C1 segment of cervical spinal cord (tissue), 14 donors: ENCODE measurements around the gene DCDC2C.

Experiments
- DNase-seq, 14 donors: peaks; one replicate each; lab custom pipeline; 2025; lab: John Stamatoyannopoulos, UW

The DCDC2C gene

GRCh38 chr2:3709225-3709624 lies 5.8 kb downstream of the DCDC2C start:
- no peak for DNase-seq

GRCh38 chr2:3712424-3712823 lies 9.0 kb downstream of the DCDC2C start:
- DNase-seq: no peak

DNA sequence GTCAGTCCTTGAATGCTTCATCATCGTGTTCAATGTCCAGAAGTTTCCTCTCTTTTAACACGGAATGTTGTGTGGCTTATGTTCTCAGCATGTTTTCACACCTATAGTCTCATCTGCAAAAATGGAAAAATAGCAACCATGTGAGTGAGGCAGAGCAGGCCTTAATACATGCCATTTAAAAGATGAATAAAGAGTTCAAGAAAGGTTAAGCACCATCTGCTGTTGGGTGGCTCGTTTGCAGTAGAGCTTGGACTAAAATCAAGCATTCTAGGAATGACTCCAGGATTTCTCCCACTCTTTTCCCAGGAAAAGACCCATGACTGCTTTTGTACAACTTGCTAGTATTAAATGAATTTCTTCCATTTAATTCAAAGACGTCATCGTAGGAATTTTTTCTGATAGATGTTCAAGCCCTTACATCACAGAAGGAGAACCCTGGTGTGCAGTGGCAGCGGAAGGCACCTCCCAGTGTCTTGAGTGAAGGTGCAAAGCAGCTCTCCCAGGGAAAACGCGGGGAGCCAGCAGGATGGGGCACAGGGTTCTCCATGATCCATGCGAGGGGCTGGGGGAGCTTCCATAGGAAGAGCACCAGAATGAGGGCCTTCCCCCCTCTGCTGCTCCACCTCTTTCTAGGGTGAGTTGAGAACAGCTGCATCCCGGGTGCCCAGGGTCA lies 9.6 kb downstream of the DCDC2C start:
- DNase-seq: no peak

GRCh38 chr2:3718679-3719078 lies 15.3 kb downstream of the DCDC2C start:
- DNase-seq: no peak

- DNase-seq: no peak
These were observed 21.6 kb downstream of the DCDC2C start for GRCh38 chr2:3725002-3725401.

DNA sequence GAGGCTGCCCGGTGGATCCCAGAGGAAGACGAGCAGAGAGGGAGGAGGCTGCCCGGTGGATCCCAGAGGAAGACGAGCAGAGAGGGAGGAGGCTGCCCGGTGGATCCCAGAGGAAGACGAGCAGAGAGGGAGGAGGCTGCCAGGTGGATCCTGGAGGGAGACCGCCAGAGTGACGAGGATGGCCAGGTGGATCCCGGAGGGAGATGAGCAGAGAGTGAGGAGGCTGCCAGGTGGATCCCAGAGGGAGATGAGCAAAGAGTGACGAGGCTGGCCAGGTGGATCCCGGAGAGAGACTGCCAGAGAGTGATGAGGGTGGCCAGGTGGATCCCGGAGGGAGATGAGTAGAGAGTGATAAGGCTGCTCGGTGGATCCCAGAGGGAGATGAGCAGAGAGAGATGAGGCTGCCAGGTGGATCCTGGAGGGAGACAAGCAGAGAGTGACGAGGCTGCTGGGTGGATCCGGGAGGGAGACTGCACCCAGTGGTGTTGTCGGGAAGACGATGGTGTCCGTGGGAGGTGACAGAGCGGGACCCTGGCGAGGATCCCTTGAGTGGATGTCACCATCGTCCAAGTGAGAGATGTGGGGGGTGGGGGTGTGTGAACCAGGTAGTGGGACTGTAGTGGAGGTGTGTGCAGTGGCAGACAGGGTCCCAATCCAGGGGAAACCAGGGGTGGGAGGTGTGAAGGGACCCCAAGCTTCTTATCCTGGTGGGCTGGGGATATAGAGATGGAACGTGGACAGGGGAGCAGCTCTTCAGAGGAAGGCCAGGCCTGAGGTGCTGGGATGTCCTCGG lies 22.3 kb downstream of the DCDC2C start:
- no peak for DNase-seq

DNA sequence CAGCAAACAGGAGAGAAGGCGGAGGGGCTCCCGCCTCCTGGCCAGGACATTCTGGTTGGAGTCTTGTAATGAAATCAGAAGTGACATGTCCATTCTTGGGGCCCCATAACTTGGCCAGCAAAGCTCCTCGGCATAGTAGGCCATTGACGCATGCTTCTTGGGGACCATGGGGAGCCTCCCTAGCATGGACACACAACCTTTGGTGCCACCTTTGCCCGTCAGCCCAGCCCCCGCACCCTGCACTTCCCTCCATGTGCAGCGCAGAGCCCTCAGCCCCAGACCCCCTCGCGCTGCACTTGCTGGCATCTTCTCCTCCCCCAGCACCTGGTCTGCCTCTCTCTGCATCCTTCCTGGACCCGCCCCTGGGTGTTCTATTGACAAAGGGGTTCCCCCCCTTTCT lies 23.1 kb downstream of the DCDC2C start:
- no peak for DNase-seq

GRCh38 chr2:3727397-3728045 lies 24.1 kb downstream of the DCDC2C start:
- DNase-seq: no peak

- no peak for DNase-seq
These were observed 25.0 kb downstream of the DCDC2C start for GRCh38 chr2:3728104-3729054.

- no peak for DNase-seq
These were observed 25.7 kb downstream of the DCDC2C start for GRCh38 chr2:3729055-3729448.

- no peak for DNase-seq
These were observed 26.4 kb downstream of the DCDC2C start for GRCh38 chr2:3729786-3730185.

DNA sequence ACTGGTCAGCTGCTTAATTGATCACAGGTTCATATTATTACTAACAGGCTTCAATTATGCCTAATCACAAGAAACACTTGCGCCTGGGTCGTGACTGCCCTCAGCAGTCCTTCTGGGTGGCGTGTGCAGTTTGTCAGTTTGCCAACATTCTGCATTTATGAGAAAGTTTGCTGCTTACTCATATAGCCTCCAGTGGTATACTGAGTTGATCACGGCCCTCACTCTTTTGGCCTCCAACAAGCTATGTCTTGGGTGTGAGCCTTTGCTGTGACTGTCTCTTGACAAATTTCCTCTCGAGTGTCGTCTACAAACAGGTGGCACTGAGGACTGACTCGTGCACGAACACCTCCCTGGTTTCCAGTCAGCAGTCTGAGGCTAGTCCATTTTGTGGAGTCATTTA lies 27.3 kb downstream of the DCDC2C start:
- no peak for DNase-seq

GRCh38 chr2:3731829-3732228 lies 28.5 kb downstream of the DCDC2C start:
- DNase-seq: no peak

DNA sequence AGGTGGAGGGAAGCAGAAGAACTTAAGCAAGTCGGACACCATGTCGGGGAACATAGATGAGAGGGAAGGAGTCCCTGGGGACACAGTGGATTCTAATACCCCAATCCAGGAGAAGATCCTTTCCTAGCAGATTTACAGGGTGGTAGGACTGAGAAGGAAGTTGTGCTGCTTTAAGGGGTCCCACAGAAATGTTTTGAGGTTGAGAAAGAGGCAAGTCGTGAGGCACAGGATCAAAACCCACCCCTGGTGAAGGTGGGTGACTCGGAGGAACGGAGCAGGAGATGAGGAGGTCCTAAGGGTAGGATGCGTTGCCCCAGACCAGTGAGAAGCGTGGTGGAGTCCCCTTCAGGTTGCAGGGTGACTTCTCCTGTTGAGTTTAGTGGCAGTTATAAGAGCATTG lies 32.7 kb downstream of the DCDC2C start:
- DNase-seq: no peak

GRCh38 chr2:3737128-3737527 lies 33.8 kb downstream of the DCDC2C start:
- DNase-seq: no peak

DNA sequence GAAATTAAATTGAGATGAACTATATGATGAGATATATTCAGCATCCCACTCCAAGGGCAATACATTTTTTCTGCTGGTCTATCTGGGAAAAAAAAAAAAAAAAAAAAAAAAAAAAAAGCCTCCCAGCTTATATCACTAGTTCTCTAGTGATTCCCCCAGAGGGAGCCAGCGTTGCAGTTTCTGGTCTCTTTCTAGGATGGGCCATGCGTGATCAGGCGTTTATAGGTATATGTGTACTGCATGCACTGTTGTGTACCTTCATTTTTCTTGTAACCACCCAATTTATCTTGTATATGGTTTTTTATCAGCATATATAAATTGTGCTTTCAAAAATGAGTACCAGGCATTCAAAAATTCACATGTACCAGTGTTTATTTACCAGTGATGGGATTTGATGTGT lies 35.1 kb downstream of the DCDC2C start:
- DNase-seq: no peak

- DNase-seq: no peak
These were observed 35.9 kb downstream of the DCDC2C start for GRCh38 chr2:3739313-3739712.

DNA sequence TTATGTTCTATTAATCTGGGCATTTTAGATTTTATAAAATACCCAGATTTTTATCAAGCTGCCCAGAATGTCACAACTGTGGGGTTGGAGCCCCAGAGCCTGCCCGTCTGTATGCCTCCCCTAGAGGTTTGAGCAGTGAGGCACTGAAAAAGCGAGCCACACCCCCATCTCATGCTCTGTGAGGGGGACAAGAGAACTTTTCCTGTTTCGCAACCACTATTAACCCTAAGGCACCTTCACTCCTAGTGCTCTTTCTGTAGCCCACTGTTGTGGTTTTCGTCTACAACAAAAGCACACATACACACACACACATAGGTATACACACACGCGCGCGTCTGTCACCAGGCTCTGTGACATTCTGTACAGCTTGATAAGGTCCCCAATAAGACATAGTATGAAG lies 38.0 kb downstream of the DCDC2C start:
- no peak for DNase-seq

- DNase-seq: no peak
These were observed 38.7 kb downstream of the DCDC2C start for GRCh38 chr2:3741867-3742602.

- DNase-seq: no peak
These were observed 39.6 kb downstream of the DCDC2C start for GRCh38 chr2:3742743-3743508.
